HepG2 (cell line): ENCODE results near the gene TMEM217. TPM values are rescaled to one million over a fixed set of nuclear protein-coding genes. Genes with fewer than 3 reads are reported as not detected.

Experiments used
- ATF3 ChIP-seq: sonication (generic); formaldehyde crosslinking; IDR thresholded peaks from 2 replicates; pipeline ENCODE4 v1.4.0; 2020; ENCODE audit warnings: missing genetic modification reagents
- CENPBD1 ChIP-seq: sonication (generic); formaldehyde crosslinking; IDR thresholded peaks from 2 replicates; pipeline ENCODE4 v1.8.0; 2022; ENCODE audit warnings: missing genetic modification reagents, low read depth, mild to moderate bottlenecking, borderline replicate concordance
- CREBL2 ChIP-seq: sonication (generic); formaldehyde crosslinking; IDR thresholded peaks from 2 replicates; pipeline ENCODE4 v1.8.1; 2023; ENCODE audit warnings: missing genetic modification reagents, mild to moderate bottlenecking, borderline replicate concordance
- DZIP1 ChIP-seq: sonication (generic); formaldehyde crosslinking; IDR thresholded peaks from 2 replicates; pipeline ENCODE4 v1.5.0; 2020; ENCODE audit warnings: mild to moderate bottlenecking, missing genetic modification reagents
- GATA4 ChIP-seq: sonication (generic); IDR thresholded peaks from 2 replicates; pipeline ENCODE4 v1.6.1; 2016; ENCODE audit warnings: antibody characterized with exemption, low read depth, borderline replicate concordance
- GMEB2 ChIP-seq: IDR thresholded peaks from 2 replicates; pipeline ENCODE4 v1.6.1; 2016; ENCODE audit warnings: missing biosample characterization, missing genetic modification reagents, low read depth
- GTF2F1 ChIP-seq: fragments of 150-350 bp; IDR thresholded peaks from 2 replicates; pipeline ENCODE4 v1.6.1; 2014; ENCODE audit warnings: low read length
- KLF12 ChIP-seq: sonication (generic); formaldehyde crosslinking; IDR thresholded peaks from 2 replicates; pipeline ENCODE4 v1.4.0; 2020; ENCODE audit warnings: missing genetic modification reagents, borderline replicate concordance
- PBX2 ChIP-seq: IDR thresholded peaks from 2 replicates; pipeline ENCODE4 v1.6.1; 2016; ENCODE audit warnings: control low read depth
- U2AF1 ChIP-seq: fragments of 200-400 bp; formaldehyde crosslinking; optimal IDR thresholded peaks from 2 replicates; pipeline ENCODE3; 2017; ENCODE audit warnings: mild to moderate bottlenecking, low read depth, low read length
- ZBTB38 ChIP-seq: sonication (generic); formaldehyde crosslinking; IDR thresholded peaks from 2 replicates; pipeline ENCODE4 v1.5.1; 2020; ENCODE audit warnings: mild to moderate bottlenecking, missing genetic modification reagents
- ZBTB39 ChIP-seq: sonication (generic); formaldehyde crosslinking; IDR thresholded peaks from 2 replicates; pipeline ENCODE4 v1.5.0; 2020; ENCODE audit warnings: missing genetic modification reagents
- ZFP1 ChIP-seq: IDR thresholded peaks from 2 replicates; pipeline ENCODE4 v1.6.1; 2016
- ZKSCAN8 ChIP-seq: IDR thresholded peaks from 2 replicates; pipeline ENCODE4 v1.6.1; 2016; ENCODE audit warnings: borderline replicate concordance, missing genetic modification reagents, missing compliant biosample characterization
- ZNF224 ChIP-seq: sonication (generic); formaldehyde crosslinking; IDR thresholded peaks from 2 replicates; pipeline ENCODE4 v1.5.0; 2020; ENCODE audit warnings: mild to moderate bottlenecking, missing genetic modification reagents
- ZNF326 ChIP-seq: sonication (generic); formaldehyde crosslinking; IDR thresholded peaks from 2 replicates; pipeline ENCODE4 v1.4.0; 2020; ENCODE audit warnings: missing genetic modification reagents, borderline replicate concordance
- ZNF451 ChIP-seq: sonication (generic); formaldehyde crosslinking; IDR thresholded peaks from 2 replicates; pipeline ENCODE4 v1.5.0; 2020; ENCODE audit warnings: mild to moderate bottlenecking, missing genetic modification reagents
- ZNF770 ChIP-seq: sonication (generic); formaldehyde crosslinking; IDR thresholded peaks from 2 replicates; pipeline ENCODE4 v1.5.0; 2020; ENCODE audit warnings: mild to moderate bottlenecking, missing genetic modification reagents
- polyA plus RNA-seq, 8 experiments: library from polyadenylated mRNA; depleted of rRNA in 3 of 8; stranded (reverse) in 7 of 8; unstranded in 1 of 8; fragments of >200 nt; fragmentation: Illumina TruSeq in 4 of 8; extraction: Trizol in 4 of 8; gene quantifications; 2 replicates each; pipeline versions ENCODE4 v1.2.1 to v1.2.3, GENCODE V29; 2011 to 2016; ENCODE audit warnings: low read depth in 4 of 8, missing spikeins in 1 of 8, mixed read lengths in 1 of 8; ENCODE audit not compliant: insufficient read depth in 1 of 8
- total RNA-seq, 5 experiments: library from RNA; depleted of rRNA; stranded (reverse); fragments of >200 nt; fragmentation: Illumina TruSeq; extraction: Trizol; gene quantifications; 2 replicates each; pipeline ENCODE4 v1.2.3, GENCODE V29; 2016; ENCODE audit warnings: low read depth in 1 of 5

The TMEM217 gene
- total and polyA plus RNA-seq, 2 of the 13 experiments (the other 11 are each of a cell fraction or from before 2014, with no cell fraction given) = 2.3 to 3.4 TPM

- TF ChIP-seq ZNF451 = no peak
- TF ChIP-seq ZBTB38 (CRISPR knock-in tag) = peak; percentile 85; the same call in 1 of the 2 replicates
- TF ChIP-seq KLF12 (CRISPR knock-in tag) = no peak
- no peak for TF ChIP-seq GTF2F1
- TF ChIP-seq ZBTB39 (CRISPR knock-in tag) = no peak
- no peak for TF ChIP-seq ZFP1
- no peak for TF ChIP-seq PBX2
- TF ChIP-seq DZIP1 = no peak
- no peak for TF ChIP-seq GATA4
- no peak for TF ChIP-seq ZNF326 (CRISPR knock-in tag)
- 0 out of 2 replicates have a peak, but pooled peaks have one; percentile 37 for TF ChIP-seq ZNF224
- TF ChIP-seq ZNF770 (CRISPR knock-in tag) = peak; percentile 59
- no peak for TF ChIP-seq U2AF1
- no peak for TF ChIP-seq ATF3
- no peak for TF ChIP-seq GMEB2 (CRISPR knock-in tag)
- TF ChIP-seq ZKSCAN8 = no peak
- TF ChIP-seq CREBL2 = no peak
- TF ChIP-seq CENPBD1 = no peak
These were observed 81.5 kb downstream of the TMEM217 start (continued) for GRCh38 chr6:37176268-37177076.
